ENCODE results near the gene RADIL.

The RADIL gene

GRCh38 chr7:4866528-4867496 is 16.7 kb downstream of the RADIL start:
- H3K4me3 ChIP-seq (ENCODE audit: low read length), result no peak overlapping the region
- H3K27me3 ChIP-seq (ENCODE audit: control insufficient read depth, insufficient read depth, low read length), result peaks cover 20% of the 10 kb centered on the region
- no peaks in the 10 kb centered on the region for H3K36me3 ChIP-seq (ENCODE audit: insufficient read depth, low read length)
- H3K4me2 ChIP-seq (ENCODE audit: low read length), result no peak overlapping the region
- no peak overlapping the region for H3K9ac ChIP-seq (ENCODE audit: low read depth, low read length)
- H3K9me3 ChIP-seq (replicated peaks; ENCODE audit: low read length), result peaks cover 3% of the 10 kb centered on the region
- no peaks in the 10 kb centered on the region for H3K4me1 ChIP-seq (ENCODE audit: control insufficient read depth, insufficient read depth, low read length)

GRCh38 chr7:4862156-4862555 is 21.4 kb downstream of the RADIL start:
- H3K36me3 ChIP-seq (ENCODE audit: insufficient read depth, low read length), result no peaks in the 10 kb centered on the region
- peaks cover 47% of the 10 kb centered on the region for H3K27me3 ChIP-seq (ENCODE audit: control insufficient read depth, insufficient read depth, low read length)
- no peak overlapping the region for H3K9ac ChIP-seq (ENCODE audit: low read depth, low read length)
- no peaks in the 10 kb centered on the region for H3K4me1 ChIP-seq (ENCODE audit: control insufficient read depth, insufficient read depth, low read length)
- peak overlapping the region; percentile 48 for H3K4me2 ChIP-seq (ENCODE audit: low read length)
- peaks cover 2% of the 10 kb centered on the region for H3K9me3 ChIP-seq (replicated peaks; ENCODE audit: low read length)
- H3K4me3 ChIP-seq (ENCODE audit: low read length), result peak overlapping the region; percentile 50

GRCh38 chr7:4861673-4862072 is 21.8 kb downstream of the RADIL start, which contains the start of gene PAPOLB:
Gene PAPOLB, minus strand, starts transcription at chr7:4862030. Its CDS starts 220 bp downstream, at chr7:4861810.
- H3K36me3 ChIP-seq (ENCODE audit: insufficient read depth, low read length), result no peaks in the 10 kb centered on the region
- H3K4me2 ChIP-seq (ENCODE audit: low read length), result peak within 1 kb of the TSS; percentile 48
- H3K4me3 ChIP-seq (ENCODE audit: low read length), result peak within 1 kb of the TSS; percentile 50
- no peaks in the 10 kb centered on the region for H3K4me1 ChIP-seq (ENCODE audit: control insufficient read depth, insufficient read depth, low read length)
- H3K9ac ChIP-seq (ENCODE audit: low read depth, low read length), result peak within 1 kb of the TSS; percentile 7
- peaks cover 2% of the 10 kb centered on the region for H3K9me3 ChIP-seq (replicated peaks; ENCODE audit: low read length)
- peaks cover 47% of the 10 kb centered on the region for H3K27me3 ChIP-seq (ENCODE audit: control insufficient read depth, insufficient read depth, low read length)

GRCh38 chr7:4861227-4861626 is 22.3 kb downstream of the RADIL start:
- H3K4me3 ChIP-seq (ENCODE audit: low read length), result peak overlapping the region; percentile 50
- H3K9me3 ChIP-seq (replicated peaks; ENCODE audit: low read length), result peaks cover 2% of the 10 kb centered on the region

GRCh38 chr7:4857189-4857588 is 26.3 kb downstream of the RADIL start:
- H3K9ac ChIP-seq (ENCODE audit: low read depth, low read length), result no peak overlapping the region
- H3K4me3 ChIP-seq (ENCODE audit: low read length), result no peak overlapping the region
- H3K4me2 ChIP-seq (ENCODE audit: low read length), result no peak overlapping the region
- H3K4me1 ChIP-seq (ENCODE audit: control insufficient read depth, insufficient read depth, low read length), result no peaks in the 10 kb centered on the region
- peaks cover 31% of the 10 kb centered on the region for H3K27me3 ChIP-seq (ENCODE audit: control insufficient read depth, insufficient read depth, low read length)
- no peaks in the 10 kb centered on the region for H3K36me3 ChIP-seq (ENCODE audit: insufficient read depth, low read length)
- peaks cover 2% of the 10 kb centered on the region for H3K9me3 ChIP-seq (replicated peaks; ENCODE audit: low read length)

More at GRCh38 chr7:4861227-4861626, 22.3 kb downstream of the RADIL start:
- Histone ChIP-seq H3K4me1 (ENCODE audit: control insufficient read depth, insufficient read depth, low read length) (no peaks in the 10 kb centered on the region), H3K9ac (ENCODE audit: low read depth, low read length) (no peak overlapping the region), H3K27me3 (ENCODE audit: control insufficient read depth, insufficient read depth, low read length) (peaks cover 47% of the 10 kb centered on the region), H3K36me3 (ENCODE audit: insufficient read depth, low read length) (no peaks in the 10 kb centered on the region), H3K4me2 (ENCODE audit: low read length) (peak overlapping the region; percentile 48)

- peaks cover 1% of the 10 kb centered on the region for H3K9me3 ChIP-seq (replicated peaks; ENCODE audit: low read length)
Measured at GRCh38 chr7:4856336-4857057, 27.0 kb downstream of the RADIL start.

GRCh38 chr7:4854916-4855315 is 28.6 kb downstream of the RADIL start:
- H3K27me3 ChIP-seq (ENCODE audit: control insufficient read depth, insufficient read depth, low read length), result peaks cover 12% of the 10 kb centered on the region
- H3K9me3 ChIP-seq (replicated peaks; ENCODE audit: low read length), result no peaks in the 10 kb centered on the region
- no peak overlapping the region for H3K4me3 ChIP-seq (ENCODE audit: low read length)

More at GRCh38 chr7:4856336-4857057, 27.0 kb downstream of the RADIL start:
- H3K27me3 ChIP-seq (ENCODE audit: control insufficient read depth, insufficient read depth, low read length), result peaks cover 25% of the 10 kb centered on the region
- no peak overlapping the region for H3K9ac ChIP-seq (ENCODE audit: low read depth, low read length)
- no peak overlapping the region for H3K4me2 ChIP-seq (ENCODE audit: low read length)
- no peak overlapping the region for H3K4me3 ChIP-seq (ENCODE audit: low read length)
- no peaks in the 10 kb centered on the region for H3K4me1 ChIP-seq (ENCODE audit: control insufficient read depth, insufficient read depth, low read length)
- H3K36me3 ChIP-seq (ENCODE audit: insufficient read depth, low read length), result no peaks in the 10 kb centered on the region

GRCh38 chr7:4851459-4852422 is 31.8 kb downstream of the RADIL start:
- Histone ChIP-seq H3K9me3 (replicated peaks; ENCODE audit: low read length) (no peaks in the 10 kb centered on the region), H3K9ac (ENCODE audit: low read depth, low read length) (no peak overlapping the region), H3K27me3 (ENCODE audit: control insufficient read depth, insufficient read depth, low read length) (no peaks in the 10 kb centered on the region), H3K36me3 (ENCODE audit: insufficient read depth, low read length) (no peaks in the 10 kb centered on the region), H3K4me2 (ENCODE audit: low read length) (no peak overlapping the region), H3K4me3 (ENCODE audit: low read length) (no peak overlapping the region), H3K4me1 (ENCODE audit: control insufficient read depth, insufficient read depth, low read length) (no peaks in the 10 kb centered on the region)

More at GRCh38 chr7:4854916-4855315, 28.6 kb downstream of the RADIL start:
- no peaks in the 10 kb centered on the region for H3K36me3 ChIP-seq (ENCODE audit: insufficient read depth, low read length)
- H3K9ac ChIP-seq (ENCODE audit: low read depth, low read length), result no peak overlapping the region
- H3K4me1 ChIP-seq (ENCODE audit: control insufficient read depth, insufficient read depth, low read length), result no peaks in the 10 kb centered on the region
- no peak overlapping the region for H3K4me2 ChIP-seq (ENCODE audit: low read length)

- no peak overlapping the region for H3K9ac ChIP-seq (ENCODE audit: low read depth, low read length)
- H3K4me2 ChIP-seq (ENCODE audit: low read length), result no peak overlapping the region
- no peaks in the 10 kb centered on the region for H3K36me3 ChIP-seq (ENCODE audit: insufficient read depth, low read length)
- peaks cover 5% of the 10 kb centered on the region for H3K27me3 ChIP-seq (ENCODE audit: control insufficient read depth, insufficient read depth, low read length)
- H3K4me1 ChIP-seq (ENCODE audit: control insufficient read depth, insufficient read depth, low read length), result no peaks in the 10 kb centered on the region
- no peak overlapping the region for H3K4me3 ChIP-seq (ENCODE audit: low read length)
- no peaks in the 10 kb centered on the region for H3K9me3 ChIP-seq (replicated peaks; ENCODE audit: low read length)
Measured at GRCh38 chr7:4850262-4850795, 33.2 kb downstream of the RADIL start.

- Histone ChIP-seq H3K9ac (ENCODE audit: low read depth, low read length) (no peak overlapping the region), H3K4me1 (ENCODE audit: control insufficient read depth, insufficient read depth, low read length) (no peaks in the 10 kb centered on the region), H3K9me3 (replicated peaks; ENCODE audit: low read length) (no peaks in the 10 kb centered on the region), H3K36me3 (ENCODE audit: insufficient read depth, low read length) (no peaks in the 10 kb centered on the region), H3K4me3 (ENCODE audit: low read length) (no peak overlapping the region), H3K27me3 (ENCODE audit: control insufficient read depth, insufficient read depth, low read length) (peaks cover 10% of the 10 kb centered on the region), H3K4me2 (ENCODE audit: low read length) (no peak overlapping the region)
Measured at GRCh38 chr7:4849390-4849789, 34.1 kb downstream of the RADIL start.
